NCI-H82 treated with DMSO at 0.1 percent for 48 hours (cell line): Measurements from ENCODE around the gene ILF3.

Experiments used
- DNase-seq: peaks from one replicate; lab custom pipeline; 2025; ENCODE audit not compliant: unreplicated experiment; lab: John Stamatoyannopoulos, UW

The ILF3 gene

GRCh38 chr19:10653732-10654609 is at the start of gene ILF3:
TSS of gene ILF3 (plus strand) at chr19:10654346. CDS start at chr19:10670606, 16,260 bp downstream.
- peak; percentile 96 for DNase-seq

GRCh38 chr19:10604460-10604980 is 49.6 kb upstream of the ILF3 start:
- DNase-seq: no peak

GRCh38 chr19:10611907-10612306 is 42.2 kb upstream of the ILF3 start:
- peak; percentile 62 for DNase-seq

GRCh38 chr19:10612499-10613119 is 41.5 kb upstream of the ILF3 start:
- no peak for DNase-seq

- no peak for DNase-seq
These were observed 38.6 kb upstream of the ILF3 start for GRCh38 chr19:10615429-10616023.

GRCh38 chr19:10617409-10618121 is 36.6 kb upstream of the ILF3 start:
- no peak for DNase-seq

- DNase-seq: no peak
These were observed 35.3 kb upstream of the ILF3 start for GRCh38 chr19:10618846-10619245.

- no peak for DNase-seq
These were observed 33.4 kb upstream of the ILF3 start for GRCh38 chr19:10620786-10621185.

GRCh38 chr19:10621966-10622365 is 32.2 kb upstream of the ILF3 start:
- DNase-seq: no peak

GRCh38 chr19:10624585-10624984 is 29.6 kb upstream of the ILF3 start:
- no peak for DNase-seq

GRCh38 chr19:10625003-10625761 is 29.0 kb upstream of the ILF3 start, which contains the start of gene SLC44A2:
TSS of gene SLC44A2 (plus strand) at chr19:10625553. CDS start at chr19:10625634, 81 bp downstream.
- no peak for DNase-seq

- DNase-seq: no peak
These were observed 28.4 kb upstream of the ILF3 start for GRCh38 chr19:10625762-10626138.

- no peak for DNase-seq
These were observed 22.3 kb upstream of the ILF3 start for GRCh38 chr19:10631874-10632273.

- no peak for DNase-seq
These were observed 19.7 kb upstream of the ILF3 start for GRCh38 chr19:10634430-10634829.

- DNase-seq: no peak
These were observed 19.2 kb upstream of the ILF3 start for GRCh38 chr19:10634963-10635362.

- no peak for DNase-seq
These were observed 17.7 kb upstream of the ILF3 start for GRCh38 chr19:10636304-10636972.

GRCh38 chr19:10637894-10638293 is 16.3 kb upstream of the ILF3 start:
- DNase-seq: no peak

- DNase-seq: no peak
These were observed 14.3 kb upstream of the ILF3 start for GRCh38 chr19:10639836-10640235.

GRCh38 chr19:10640361-10640760 is 13.8 kb upstream of the ILF3 start:
- DNase-seq: no peak

- no peak for DNase-seq
These were observed 12.9 kb upstream of the ILF3 start for GRCh38 chr19:10641248-10641647.
